ENCODE results near the gene GIT1. TPM values are rescaled to one million over a fixed set of nuclear protein-coding genes. Genes with fewer than 3 reads are reported as not detected.
"Not testable (repeated sequence)": the region's sequence is repeated elsewhere in the genome, so short reads cannot be mapped to it uniquely, and the experiment has no call there.

Gene GIT1
- total RNA-seq, 6 experiments from 2014 or later: 24.1 to 29.7 (median 28.7) TPM

- TF ChIP-seq CTCF (IDR thresholded peaks at IDR 0.05): no peak
- H3K9me3 Mint-ChIP-seq: no peaks in the 10 kb centered on the region
- no peak overlapping the region for H3K4me3 Mint-ChIP-seq
- H3K27me3 Mint-ChIP-seq (ENCODE audit: insufficient read depth): no peaks in the 10 kb centered on the region
- peaks cover 11% of the 10 kb centered on the region for H3K4me1 Mint-ChIP-seq (ENCODE audit: low read depth)
- no peak for DNase-seq
- H3K36me3 Mint-ChIP-seq (ENCODE audit: low read depth): no peaks in the 10 kb centered on the region
- no peak overlapping the region for H3K27ac Mint-ChIP-seq
These were observed 27.6 kb downstream of the GIT1 start for GRCh38 chr17:29561554-29562517.

GRCh38 chr17:29560316-29560715, 29.1 kb downstream of the GIT1 start:
- TF ChIP-seq CTCF (IDR thresholded peaks at IDR 0.05): no peak
- Mint-ChIP-seq H3K4me1 (ENCODE audit: low read depth) (peaks cover 14% of the 10 kb centered on the region), H3K27ac (no peak overlapping the region), H3K9me3 (no peaks in the 10 kb centered on the region), H3K4me3 (no peak overlapping the region), H3K36me3 (ENCODE audit: low read depth) (no peaks in the 10 kb centered on the region), H3K27me3 (ENCODE audit: insufficient read depth) (no peaks in the 10 kb centered on the region)
- DNase-seq: no peak

GRCh38 chr17:29559640-29560039, 29.8 kb downstream of the GIT1 start:
- peaks cover 14% of the 10 kb centered on the region for H3K4me1 Mint-ChIP-seq (ENCODE audit: low read depth)
- TF ChIP-seq CTCF (IDR thresholded peaks at IDR 0.05): no peak
- no peak overlapping the region for H3K27ac Mint-ChIP-seq
- no peaks in the 10 kb centered on the region for H3K36me3 Mint-ChIP-seq (ENCODE audit: low read depth)
- H3K27me3 Mint-ChIP-seq (ENCODE audit: insufficient read depth): peaks cover 3% of the 10 kb centered on the region; the same call in 1 of the 2 replicates
- DNase-seq: no peak
- no peak overlapping the region for H3K4me3 Mint-ChIP-seq
- H3K9me3 Mint-ChIP-seq: no peaks in the 10 kb centered on the region

GRCh38 chr17:29558139-29558538, 31.3 kb downstream of the GIT1 start:
- DNase-seq; H3K9me3 Mint-ChIP-seq; H3K36me3 Mint-ChIP-seq (ENCODE audit: low read depth); H3K4me3 Mint-ChIP-seq; H3K27ac Mint-ChIP-seq; H3K27me3 Mint-ChIP-seq (ENCODE audit: insufficient read depth): not testable (repeated sequence)
- H3K4me1 Mint-ChIP-seq (ENCODE audit: low read depth): peaks cover 14% of the 10 kb centered on the region

- no peak for DNase-seq
- TF ChIP-seq CTCF (IDR thresholded peaks at IDR 0.05): no peak
- Mint-ChIP-seq H3K4me1 (ENCODE audit: low read depth) (peaks cover 14% of the 10 kb centered on the region), H3K4me3 (no peak overlapping the region), H3K36me3 (ENCODE audit: low read depth) (no peaks in the 10 kb centered on the region), H3K27me3 (ENCODE audit: insufficient read depth) (peaks cover 3% of the 10 kb centered on the region; the same call in 1 of the 2 replicates), H3K27ac (no peak overlapping the region; the same call in 1 of the 2 replicates), H3K9me3 (no peaks in the 10 kb centered on the region)
These were observed 31.7 kb downstream of the GIT1 start for GRCh38 chr17:29557739-29558116.

- Mint-ChIP-seq H3K36me3 (ENCODE audit: low read depth) (no peaks in the 10 kb centered on the region), H3K4me1 (ENCODE audit: low read depth) (peaks cover 14% of the 10 kb centered on the region), H3K27me3 (ENCODE audit: insufficient read depth) (peaks cover 3% of the 10 kb centered on the region; the same call in 1 of the 2 replicates), H3K27ac (peak overlapping the region; percentile 19; the same call in 1 of the 2 replicates), H3K4me3 (no peak overlapping the region), H3K9me3 (no peaks in the 10 kb centered on the region)
- DNase-seq: peak; percentile 65
- TF ChIP-seq CTCF (IDR thresholded peaks at IDR 0.05): no peak
These were observed 32.2 kb downstream of the GIT1 start for GRCh38 chr17:29557085-29557738.
